Keratinocyte (primary cell): Measurements from ENCODE around the gene CCS. TPM values are rescaled to one million over a fixed set of nuclear protein-coding genes. Genes with fewer than 3 reads are reported as not detected.

Source experiments
- DNase-seq: peaks from one replicate; pipeline ENCODE4 v3.0.0-alpha.2; 2011; ENCODE audit warnings: low read depth, missing footprints, low spot score
- FAIRE-seq: peaks from 2 replicates; lab custom pipeline; 2011; peaks lifted over from hg19 to GRCh38; lab: Jason Lieb, UNC
- H2AFZ ChIP-seq: 2 replicates; pipeline ENCODE4 v1.6.0; 2012; ENCODE audit warnings: low read length, control low read depth, inconsistent platforms; ENCODE audit not compliant: control insufficient read depth
- H3K27ac ChIP-seq: 2 replicates; pipeline ENCODE4 v1.5.1; 2011; ENCODE audit warnings: low read length; ENCODE audit not compliant: control insufficient read depth, insufficient read depth
- H3K27me3 ChIP-seq: 3 replicates; pipeline ENCODE4 v1.6.0; 2011; ENCODE audit warnings: low read length; ENCODE audit not compliant: control insufficient read depth, insufficient read depth; ENCODE audit errors: extremely low read depth
- H3K36me3 ChIP-seq, 2 experiments: 2 replicates in 1 of 2; 3 replicates in 1 of 2; pipeline ENCODE4 v1.5.1; 2011; ENCODE audit warnings: low read length in 2 of 2, mild to moderate bottlenecking in 1 of 2; ENCODE audit not compliant: control insufficient read depth in 2 of 2, insufficient read depth in 2 of 2; ENCODE audit errors: extremely low read depth in 1 of 2
- H3K4me1 ChIP-seq: 3 replicates; pipeline ENCODE4 v1.5.1; 2011; ENCODE audit warnings: low read length; ENCODE audit not compliant: control insufficient read depth, insufficient read depth; ENCODE audit errors: extremely low read depth
- H3K4me2 ChIP-seq: 3 replicates; pipeline ENCODE4 v1.6.0; 2011; ENCODE audit warnings: low read depth, low read length; ENCODE audit not compliant: control insufficient read depth, insufficient read depth; ENCODE audit errors: extremely low read depth
- H3K4me3 ChIP-seq, 3 experiments: fragments of 200-600 bp in 1 of 3; sonication (generic) in 1 of 3; 2 replicates in 2 of 3; 3 replicates in 1 of 3; pipeline ENCODE4 v1.5.1; 2011 to 2016; ENCODE audit warnings: low read length in 3 of 3, mild to moderate bottlenecking in 3 of 3, control low read depth in 2 of 3, inconsistent platforms in 1 of 3, low read depth in 1 of 3, mixed read lengths in 1 of 3, mixed run types in 1 of 3, moderate library complexity in 1 of 3; ENCODE audit not compliant: control insufficient read depth in 2 of 3, insufficient read depth in 2 of 3; ENCODE audit errors: extremely low read depth in 1 of 3
- H3K79me2 ChIP-seq: 2 replicates; pipeline ENCODE4 v1.6.0; 2012; ENCODE audit warnings: low read length; ENCODE audit not compliant: control insufficient read depth, insufficient read depth
- H3K9ac ChIP-seq: 3 replicates; pipeline ENCODE4 v1.6.0; 2011; ENCODE audit warnings: low read length; ENCODE audit not compliant: control insufficient read depth, insufficient read depth; ENCODE audit errors: extremely low read depth
- H3K9me1 ChIP-seq: 3 replicates; pipeline ENCODE4 v1.6.0; 2011; ENCODE audit warnings: low read length; ENCODE audit not compliant: control insufficient read depth, insufficient read depth; ENCODE audit errors: extremely low read depth
- H3K9me3 ChIP-seq: 2 replicates; pipeline ENCODE4 v1.5.1; 2012; ENCODE audit warnings: low read depth, low read length; ENCODE audit not compliant: control insufficient read depth
- H4K20me1 ChIP-seq: 3 replicates; pipeline ENCODE4 v1.6.0; 2011; ENCODE audit warnings: low read length; ENCODE audit not compliant: control insufficient read depth, insufficient read depth; ENCODE audit errors: extremely low read depth
- EZH2 ChIP-seq: IDR thresholded peaks from one replicate; pipeline ENCODE4 v1.6.1; 2012; ENCODE audit warnings: inconsistent platforms, mild to moderate bottlenecking, low read length, moderate library complexity
- dilution Hi-C: fragments of 300-500 bp; cut with MboI; formaldehyde crosslinking; loops from one replicate; pipeline ENCODE4 v1.7.0; 2020; ENCODE audit warnings: low sequenced_read_pairs; ENCODE audit not compliant: extremely low pct_ligation_motif_present
- polyA plus RNA-seq, 5 experiments: library from polyadenylated mRNA; depleted of rRNA in 3 of 5; stranded (reverse) in 3 of 5; stranded (forward) in 1 of 5; unstranded in 1 of 5; fragments of >200 nt; gene quantifications; 1 replicate in 1 of 5; 2 replicates in 3 of 5; 3 replicates in 1 of 5; pipeline versions ENCODE4 v1.2.1 to v1.2.3, GENCODE V29; 2011 to 2012; ENCODE audit warnings: missing spikeins in 2 of 5, low read depth in 1 of 5, low replicate concordance in 1 of 5
- TF ChIP-seq, protein P1 (sequence below), 3 experiments: IDR thresholded peaks in 1 of 3; conservative IDR thresholded peaks in 1 of 3; optimal IDR thresholded peaks in 1 of 3; 2 replicates in 2 of 3; 3 replicates in 1 of 3; pipeline versions ENCODE3 to v1.5.1; 2011; ENCODE audit warnings: low read length in 3 of 3, mild to moderate bottlenecking in 3 of 3, moderate library complexity in 2 of 3, control low read depth in 1 of 3, inconsistent platforms in 1 of 3; ENCODE audit not compliant: insufficient read depth in 2 of 3; ENCODE audit errors: extremely low read depth in 1 of 3

CCS gene
- polyA plus RNA-seq, 1 donor (not counting 4 experiments of a cell fraction or from before 2014, with no cell fraction given) = 17.6 TPM

DNA sequence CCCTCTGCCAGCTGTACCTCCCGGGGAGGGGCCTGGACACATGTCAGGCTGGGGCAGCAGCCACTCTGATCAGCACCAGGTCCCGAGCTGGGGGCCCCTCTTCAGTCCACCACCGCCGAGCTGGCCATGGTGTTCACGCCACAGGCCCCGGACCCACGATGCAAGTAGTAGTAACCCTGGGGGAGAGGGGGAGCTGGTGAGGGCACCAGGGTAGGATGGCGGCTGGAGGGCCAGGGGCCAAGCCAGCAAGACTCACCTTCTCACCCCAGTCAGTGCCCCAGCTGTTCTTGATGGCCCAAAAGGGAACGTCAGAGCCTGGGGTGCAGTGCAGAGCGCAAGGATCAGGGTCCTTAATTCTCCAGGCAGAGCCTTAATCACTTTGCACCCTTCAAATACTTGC is 29.2 kb upstream of the CCS start:
- dilution Hi-C loops = no loop called here
- H2AFZ ChIP-seq = no peak overlapping the region
- H3K9me3 ChIP-seq = no peaks in the 10 kb centered on the region
- DNase-seq (no peak), FAIRE-seq (no peak)
- H4K20me1 ChIP-seq = no peaks in the 10 kb centered on the region
- peaks cover 5% of the 10 kb centered on the region for H3K4me1 ChIP-seq
- H3K9me1 ChIP-seq = no peaks in the 10 kb centered on the region
- H3K9ac ChIP-seq = no peak overlapping the region
- no peak for TF ChIP-seq EZH2
- TF ChIP-seq, protein P1, sequence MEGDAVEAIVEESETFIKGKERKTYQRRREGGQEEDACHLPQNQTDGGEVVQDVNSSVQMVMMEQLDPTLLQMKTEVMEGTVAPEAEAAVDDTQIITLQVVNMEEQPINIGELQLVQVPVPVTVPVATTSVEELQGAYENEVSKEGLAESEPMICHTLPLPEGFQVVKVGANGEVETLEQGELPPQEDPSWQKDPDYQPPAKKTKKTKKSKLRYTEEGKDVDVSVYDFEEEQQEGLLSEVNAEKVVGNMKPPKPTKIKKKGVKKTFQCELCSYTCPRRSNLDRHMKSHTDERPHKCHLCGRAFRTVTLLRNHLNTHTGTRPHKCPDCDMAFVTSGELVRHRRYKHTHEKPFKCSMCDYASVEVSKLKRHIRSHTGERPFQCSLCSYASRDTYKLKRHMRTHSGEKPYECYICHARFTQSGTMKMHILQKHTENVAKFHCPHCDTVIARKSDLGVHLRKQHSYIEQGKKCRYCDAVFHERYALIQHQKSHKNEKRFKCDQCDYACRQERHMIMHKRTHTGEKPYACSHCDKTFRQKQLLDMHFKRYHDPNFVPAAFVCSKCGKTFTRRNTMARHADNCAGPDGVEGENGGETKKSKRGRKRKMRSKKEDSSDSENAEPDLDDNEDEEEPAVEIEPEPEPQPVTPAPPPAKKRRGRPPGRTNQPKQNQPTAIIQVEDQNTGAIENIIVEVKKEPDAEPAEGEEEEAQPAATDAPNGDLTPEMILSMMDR (optimal IDR thresholded peaks at IDR 0.05 in 1 of 3, IDR thresholded peaks at IDR 0.05 in 1 of 3, conservative IDR thresholded peaks at IDR 0.05 in 1 of 3; ENCODE audit: extremely low read depth in 1 of 3, insufficient read depth in 2 of 3, low read length in 3 of 3) = no peak
- no peak overlapping the region for H3K4me2 ChIP-seq
- H3K79me2 ChIP-seq = no peaks in the 10 kb centered on the region
- no peak overlapping the region for H3K4me3 ChIP-seq
- H3K36me3 ChIP-seq = no peaks in the 10 kb centered on the region
- H3K27ac ChIP-seq = no peak overlapping the region
- H3K27me3 ChIP-seq = peaks cover 22% of the 10 kb centered on the region

DNA sequence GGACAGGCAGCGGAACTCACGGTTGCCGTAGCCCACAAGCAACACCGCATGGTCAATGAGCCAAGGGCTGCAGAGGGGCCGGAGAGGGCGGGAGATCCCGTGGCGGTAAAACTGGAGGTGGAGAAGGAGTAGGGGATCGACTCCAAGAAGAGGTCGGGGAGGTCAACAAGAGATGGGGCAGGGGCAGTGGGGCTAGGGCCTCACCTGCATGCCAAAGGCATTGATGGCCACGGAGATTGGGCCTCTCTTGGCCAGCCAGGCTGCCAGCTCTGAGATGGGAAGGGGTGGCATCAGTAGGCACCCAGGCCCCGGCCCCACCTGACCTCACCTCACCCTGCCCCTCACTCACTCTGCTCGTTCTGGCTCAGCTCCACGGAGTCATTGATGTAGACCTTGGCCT is 28.4 kb upstream of the CCS start:
- Histone ChIP-seq H3K9ac (no peak overlapping the region), H3K79me2 (no peaks in the 10 kb centered on the region), H3K4me3 (no peak overlapping the region), H3K9me3 (no peaks in the 10 kb centered on the region), H2AFZ (no peak overlapping the region), H4K20me1 (no peaks in the 10 kb centered on the region), H3K9me1 (no peaks in the 10 kb centered on the region), H3K27ac (no peak overlapping the region), H3K27me3 (peaks cover 19% of the 10 kb centered on the region), H3K36me3 (no peaks in the 10 kb centered on the region), H3K4me1 (peaks cover 5% of the 10 kb centered on the region), H3K4me2 (no peak overlapping the region)
- FAIRE-seq (no peak), DNase-seq (no peak)
- dilution Hi-C loops = no loop called here
- no peak for TF ChIP-seq EZH2
- TF ChIP-seq, protein P1 (optimal IDR thresholded peaks at IDR 0.05 in 1 of 3, IDR thresholded peaks at IDR 0.05 in 1 of 3, conservative IDR thresholded peaks at IDR 0.05 in 1 of 3; ENCODE audit: extremely low read depth in 1 of 3, insufficient read depth in 2 of 3, low read length in 3 of 3) = no peak
